Inflammatory macrophage treated with lipopolysaccharide for 4 hours (primary cell): Measurements from ENCODE around the gene UCK2.

Experiments
- DNase-seq: peaks from one replicate; pipeline ENCODE4 v3.0.0-alpha.2; 2020

UCK2 gene

DNA sequence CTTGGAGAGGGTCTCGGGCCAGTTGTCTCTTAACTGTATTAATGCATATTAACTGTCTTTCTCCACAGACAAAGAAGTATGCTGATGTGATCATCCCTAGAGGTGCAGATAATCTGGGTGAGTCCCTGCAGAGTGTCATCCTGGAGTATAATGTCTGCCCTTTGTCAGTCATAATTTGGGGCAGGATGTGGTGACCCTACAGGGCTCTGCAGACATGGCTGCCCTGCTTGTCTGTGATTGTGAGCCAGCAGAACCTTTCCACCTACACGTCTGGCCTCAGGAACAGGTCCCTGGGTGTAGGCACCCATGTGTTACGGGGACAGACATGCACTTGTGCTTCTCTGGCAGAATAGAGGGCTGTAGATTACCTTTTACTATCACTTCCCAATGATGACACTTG, 78.4 kb downstream of the UCK2 start:
- no peak for DNase-seq

DNA sequence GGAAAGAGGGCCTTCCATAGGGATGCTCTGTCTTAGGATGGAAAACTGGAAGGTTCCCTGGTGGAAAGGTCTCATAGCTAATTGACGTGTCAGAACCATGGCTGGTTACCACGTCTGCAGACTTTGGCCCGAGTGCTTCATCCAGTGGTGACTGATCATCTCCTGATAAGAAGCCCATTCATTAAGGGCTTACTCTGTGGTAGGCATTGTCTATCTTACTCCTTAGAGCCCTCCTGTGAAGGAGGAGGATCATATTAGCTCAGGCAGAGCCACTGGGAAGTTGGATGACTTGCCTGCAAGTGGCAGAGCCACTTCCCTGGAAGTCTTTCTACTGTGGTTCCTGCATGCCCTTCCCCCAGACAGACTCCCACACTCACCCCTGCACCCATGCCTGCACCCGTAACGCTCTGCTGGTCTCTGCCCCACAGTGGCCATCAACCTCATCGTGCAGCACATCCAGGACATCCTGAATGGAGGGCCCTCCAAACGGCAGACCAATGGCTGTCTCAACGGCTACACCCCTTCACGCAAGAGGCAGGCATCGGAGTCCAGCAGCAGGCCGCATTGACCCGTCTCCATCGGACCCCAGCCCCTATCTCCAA, 79.9 kb downstream of the UCK2 start:
- no peak for DNase-seq

DNA sequence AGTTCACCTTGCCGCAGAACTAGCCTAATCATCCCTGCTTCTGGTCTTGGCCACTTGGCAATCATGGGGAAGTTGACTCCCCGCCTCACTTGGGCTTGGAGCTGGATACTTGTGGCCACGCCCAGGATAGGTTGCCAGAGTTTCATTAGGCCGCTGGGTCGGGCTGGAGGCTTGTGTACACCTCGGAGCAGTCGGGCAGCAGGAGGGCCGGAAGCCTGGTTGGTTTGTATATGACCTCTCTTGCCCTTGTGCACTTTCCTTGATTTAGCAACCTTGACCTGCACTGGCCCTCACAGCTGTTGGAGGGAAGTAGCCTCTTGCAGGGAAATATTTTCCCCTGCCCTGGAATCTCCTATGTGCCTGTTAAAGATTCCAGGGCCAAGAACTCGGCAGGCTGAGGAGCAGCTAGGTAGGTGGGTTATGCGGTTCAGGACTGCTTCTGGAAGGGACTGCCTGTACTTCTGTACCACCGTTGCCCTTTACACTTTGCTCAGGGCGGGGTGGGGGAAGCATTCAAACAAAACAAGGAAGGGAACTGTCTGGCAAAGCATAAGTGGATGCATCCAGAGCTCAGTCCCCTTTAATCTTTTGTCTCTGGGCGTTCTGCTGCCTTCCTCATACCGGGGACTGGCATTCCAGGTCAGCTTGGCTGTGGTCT, 83.5 kb downstream of the UCK2 start:
- no peak for DNase-seq

DNA sequence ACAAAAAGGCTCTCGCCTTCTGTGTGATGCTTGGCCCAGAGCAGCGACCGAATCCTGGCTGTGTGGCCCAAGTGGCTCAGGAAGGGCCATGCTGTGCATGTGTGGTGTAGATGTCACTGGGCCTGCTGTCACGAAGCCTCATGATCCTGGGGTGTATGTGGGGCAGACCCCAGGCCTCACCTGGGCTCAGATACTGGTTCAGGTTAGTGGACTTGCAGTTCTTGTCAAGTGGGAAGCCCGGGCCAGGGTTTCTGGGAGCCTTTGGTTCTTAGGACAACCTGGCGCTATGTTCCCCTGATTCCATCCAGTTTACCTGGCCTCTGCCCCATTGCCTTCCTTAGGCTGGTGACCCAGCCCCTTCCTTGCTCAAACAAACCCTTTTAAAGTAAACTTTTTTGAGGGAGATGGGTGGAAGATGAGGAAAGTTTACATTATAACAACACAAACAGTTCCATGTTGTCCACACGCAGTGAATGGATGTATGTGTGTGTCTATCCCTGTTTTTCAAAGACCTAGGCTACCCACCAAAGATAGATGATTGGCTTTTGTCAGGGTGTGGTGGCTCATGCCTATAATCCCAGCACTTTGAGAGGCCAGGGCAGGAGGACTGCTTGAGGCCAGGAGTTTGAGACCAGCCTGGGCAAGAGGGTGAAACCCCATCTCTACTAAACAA, 84.3 kb downstream of the UCK2 start:
- DNase-seq = no peak

DNA sequence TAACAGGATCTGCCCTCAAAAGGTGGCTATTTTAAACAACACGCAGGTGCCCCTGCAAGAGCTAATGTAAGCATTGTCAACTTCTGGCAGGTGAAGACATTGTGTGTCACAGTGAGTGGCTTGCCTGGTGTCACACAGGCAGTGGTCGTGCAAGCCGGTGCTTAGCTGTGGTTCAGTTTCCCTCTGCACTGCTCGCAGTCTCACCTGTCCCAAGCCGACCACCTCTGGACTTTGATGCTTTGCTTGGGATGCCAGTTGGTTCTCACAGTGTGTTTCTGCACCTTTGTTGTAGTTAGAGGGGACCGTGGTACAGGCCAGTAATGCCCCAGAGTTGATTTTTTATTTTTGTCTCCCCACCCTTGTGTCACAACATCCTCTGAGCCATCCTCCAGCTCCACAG, 85.2 kb downstream of the UCK2 start:
- no peak for DNase-seq

DNA sequence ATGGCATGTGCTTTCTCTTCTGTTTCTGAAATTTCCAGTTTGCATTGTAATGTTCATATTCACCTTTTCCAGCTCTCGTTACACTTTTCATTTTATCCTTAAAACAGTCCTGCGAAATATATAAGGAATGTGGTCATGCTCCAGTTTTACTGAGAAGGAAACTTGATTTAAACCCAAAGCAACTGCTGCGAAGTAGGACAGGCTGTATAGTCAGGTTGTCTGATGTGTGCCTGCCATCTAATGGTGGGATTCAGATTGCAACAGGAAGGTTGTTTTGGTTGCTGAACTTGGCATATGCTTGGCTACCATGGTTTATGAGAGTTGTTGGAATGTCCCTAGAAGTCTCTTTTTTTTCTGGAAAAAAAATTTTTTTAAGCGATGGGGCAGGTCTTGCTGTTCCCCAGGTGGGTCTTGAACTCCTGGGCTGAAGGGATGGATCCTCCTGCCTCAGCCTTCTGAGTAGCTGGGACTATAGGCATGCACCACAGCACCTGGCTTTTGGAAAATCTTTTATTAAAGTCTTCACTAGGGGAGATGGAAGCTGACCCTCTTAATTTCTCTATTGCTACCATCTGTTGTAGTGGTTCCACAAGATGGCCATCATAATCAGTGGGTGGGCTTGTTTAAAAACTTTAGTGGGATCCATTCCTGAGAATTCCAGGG, 86.9 kb downstream of the UCK2 start:
- DNase-seq = peak; percentile 62

DNA sequence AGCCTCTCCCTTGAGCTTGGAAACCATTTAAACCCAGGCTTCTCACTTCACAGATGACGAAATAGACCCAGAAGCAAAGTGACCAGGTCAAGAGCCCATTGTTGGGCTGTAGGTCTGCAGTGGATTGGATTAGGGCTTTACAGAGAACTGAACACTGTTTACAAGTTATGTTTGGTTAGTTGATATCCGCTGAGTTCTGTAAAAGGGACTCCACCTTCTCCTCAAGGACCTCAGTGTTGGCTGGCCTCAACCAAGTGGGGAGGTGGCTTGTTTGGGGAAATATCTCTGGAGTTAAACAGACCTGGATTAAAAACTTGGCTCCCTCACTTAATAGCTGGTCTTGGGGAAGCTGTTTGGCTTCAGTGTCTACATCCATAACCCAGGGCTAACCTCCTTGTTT, 88.1 kb downstream of the UCK2 start:
- no peak for DNase-seq

DNA sequence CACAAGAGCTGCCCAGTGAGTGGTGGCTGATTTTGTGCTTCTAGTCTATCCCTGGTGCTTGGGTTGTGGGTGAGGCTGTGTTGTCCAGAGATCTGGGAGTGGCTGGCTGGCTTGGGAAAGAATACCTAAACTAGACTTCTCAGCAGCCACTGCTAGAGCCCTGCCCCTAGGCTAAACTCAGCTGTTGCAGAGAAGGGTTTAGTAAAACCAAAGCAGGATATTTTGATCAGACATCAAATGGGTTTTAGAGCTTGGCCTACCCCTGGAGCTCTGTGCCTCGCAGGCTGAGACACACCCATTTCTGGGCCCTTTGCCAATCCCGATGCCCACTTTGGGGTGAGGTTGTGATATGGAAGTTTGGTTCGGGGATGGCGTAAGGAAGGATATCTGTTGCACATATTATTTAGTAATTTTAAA, 88.5 kb downstream of the UCK2 start:
- DNase-seq = peak; percentile 3

DNA sequence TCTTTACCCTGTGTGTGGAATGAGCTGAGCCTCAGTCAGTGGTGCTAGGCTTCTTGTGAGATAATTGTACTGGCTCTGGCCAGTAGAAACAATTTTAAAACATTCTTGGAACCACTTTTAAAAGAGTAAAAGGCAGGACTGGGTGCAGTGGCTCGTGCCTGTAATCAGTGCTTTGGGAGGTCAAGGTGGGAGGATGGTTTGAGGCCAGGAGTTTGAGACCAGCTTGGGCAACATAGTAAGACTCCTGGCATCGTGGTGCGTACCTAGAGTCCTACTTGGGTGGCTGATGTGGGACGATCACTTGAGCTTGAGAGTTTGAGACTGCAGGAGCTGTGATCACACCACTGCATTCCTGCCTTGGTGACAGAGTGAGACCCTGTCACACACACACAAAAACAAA, 89.8 kb downstream of the UCK2 start:
- DNase-seq = no peak

DNA sequence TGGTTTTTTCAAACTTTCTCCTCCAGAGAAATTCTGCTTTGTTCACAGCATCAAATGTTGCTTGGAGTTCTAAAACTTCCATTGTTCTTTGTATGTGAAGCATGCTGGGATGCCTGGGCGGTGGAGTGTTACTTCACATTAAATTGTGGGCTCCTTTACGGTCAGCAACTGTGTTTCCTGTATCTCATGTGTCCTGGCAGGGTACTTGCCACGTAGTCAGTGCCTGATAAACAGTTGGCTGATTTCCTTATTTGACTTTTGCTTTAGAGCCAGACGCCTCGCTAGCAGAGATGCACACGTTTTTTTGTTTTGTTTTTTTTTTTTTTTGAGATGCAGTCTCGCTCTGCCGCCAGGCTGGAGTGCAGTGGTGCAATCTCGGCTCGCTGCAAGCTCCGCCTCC, 96.7 kb downstream of the UCK2 start:
- DNase-seq = no peak

DNA sequence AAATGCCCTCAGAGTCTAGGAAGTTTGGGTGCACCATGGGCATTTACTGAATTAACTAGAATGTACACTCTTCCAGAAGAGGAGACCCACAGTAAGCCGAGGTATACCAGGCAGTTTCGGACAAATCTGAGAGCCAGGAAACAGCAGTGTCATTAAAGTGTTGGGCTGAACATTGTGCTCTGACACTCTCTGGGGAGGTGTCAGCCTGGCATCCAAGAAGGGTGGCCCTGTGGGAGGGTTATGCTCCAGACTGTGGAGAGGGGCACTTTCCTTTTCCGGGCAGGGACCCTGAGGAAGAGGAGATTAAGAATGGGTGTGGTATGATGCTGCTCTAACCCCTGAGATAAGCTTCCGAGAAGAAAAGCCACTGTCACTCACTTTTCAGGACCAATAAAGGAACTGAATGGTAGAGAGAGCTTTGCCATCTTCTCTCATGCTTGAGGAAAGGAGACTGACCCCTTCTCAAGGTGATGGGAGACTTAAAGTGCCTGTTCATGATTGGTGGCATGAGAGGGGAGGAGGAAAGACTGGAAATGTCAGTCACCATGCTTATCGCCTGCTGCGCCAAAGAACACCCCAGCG, 98.2 kb downstream of the UCK2 start:
- no peak for DNase-seq

DNA sequence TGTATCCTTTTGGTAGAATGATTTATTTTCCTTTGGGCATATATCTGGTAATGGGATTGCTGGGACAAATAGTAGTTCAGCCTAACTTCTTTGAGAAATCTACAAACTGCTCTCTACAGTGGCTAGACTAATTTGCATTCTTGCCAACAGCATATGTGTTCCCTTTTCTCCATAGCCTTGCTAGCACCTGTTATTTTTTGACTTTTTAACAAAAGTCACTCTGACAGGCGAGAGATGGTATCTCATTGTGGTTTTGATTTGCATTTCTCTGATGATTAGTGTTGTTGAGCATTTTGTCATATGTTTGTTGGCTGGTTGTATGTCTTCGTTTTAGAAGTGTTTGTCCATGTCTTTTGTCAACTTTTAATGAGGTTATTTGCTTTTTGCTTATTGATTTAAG, 99.8 kb downstream of the UCK2 start:
- DNase-seq = no peak

DNA sequence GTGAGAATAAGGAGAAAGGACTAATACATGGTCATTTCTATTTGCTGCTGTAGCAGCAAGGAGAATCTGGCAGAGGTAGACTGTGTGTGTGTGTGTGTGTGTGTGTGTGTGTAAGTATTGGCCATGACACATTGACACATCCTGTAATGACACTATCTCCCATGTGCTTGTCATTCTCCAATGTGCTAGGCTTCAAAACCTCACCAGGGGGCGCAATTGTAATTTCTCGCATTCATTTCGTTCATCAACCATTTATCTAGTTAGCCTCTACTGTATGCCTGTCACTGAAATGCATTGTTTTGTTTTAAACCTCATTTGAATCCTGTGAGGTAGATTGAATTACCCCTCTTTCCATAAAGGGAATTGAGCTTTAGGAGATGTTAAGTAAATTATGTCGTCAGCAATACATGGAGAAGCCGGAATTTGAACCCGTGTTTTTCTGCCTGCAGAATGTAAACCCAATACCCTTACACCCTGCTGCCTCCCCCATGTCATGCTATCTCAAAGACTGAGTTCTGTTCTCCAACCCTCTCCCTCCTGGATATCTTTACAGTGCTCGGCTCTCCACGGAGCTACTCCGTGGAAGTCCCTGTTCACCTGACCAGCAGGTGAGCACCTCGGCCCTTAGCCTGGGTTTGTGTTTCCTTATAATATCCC, 100.8 kb downstream of the UCK2 start:
- DNase-seq = peak; percentile 53

DNA sequence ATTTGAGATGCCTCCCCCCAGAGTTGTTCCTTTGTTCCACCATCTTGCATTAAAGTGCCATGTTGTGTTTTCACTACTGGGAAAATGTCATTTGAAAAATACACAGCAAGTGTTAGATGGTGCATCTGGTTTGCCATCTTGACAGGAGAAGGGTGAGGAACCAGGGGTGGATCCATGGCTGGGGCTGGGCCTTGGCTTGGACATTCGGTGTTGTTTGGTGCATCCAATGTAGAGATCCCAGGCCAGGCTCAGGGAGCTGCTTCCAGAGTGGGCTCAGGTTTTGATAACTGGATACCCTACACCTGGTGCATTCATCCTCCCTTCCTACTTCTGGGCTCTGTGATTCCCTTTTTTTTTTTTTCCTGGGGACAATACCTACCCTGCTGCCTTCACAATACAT, 103.5 kb downstream of the UCK2 start:
- DNase-seq = no peak

DNA sequence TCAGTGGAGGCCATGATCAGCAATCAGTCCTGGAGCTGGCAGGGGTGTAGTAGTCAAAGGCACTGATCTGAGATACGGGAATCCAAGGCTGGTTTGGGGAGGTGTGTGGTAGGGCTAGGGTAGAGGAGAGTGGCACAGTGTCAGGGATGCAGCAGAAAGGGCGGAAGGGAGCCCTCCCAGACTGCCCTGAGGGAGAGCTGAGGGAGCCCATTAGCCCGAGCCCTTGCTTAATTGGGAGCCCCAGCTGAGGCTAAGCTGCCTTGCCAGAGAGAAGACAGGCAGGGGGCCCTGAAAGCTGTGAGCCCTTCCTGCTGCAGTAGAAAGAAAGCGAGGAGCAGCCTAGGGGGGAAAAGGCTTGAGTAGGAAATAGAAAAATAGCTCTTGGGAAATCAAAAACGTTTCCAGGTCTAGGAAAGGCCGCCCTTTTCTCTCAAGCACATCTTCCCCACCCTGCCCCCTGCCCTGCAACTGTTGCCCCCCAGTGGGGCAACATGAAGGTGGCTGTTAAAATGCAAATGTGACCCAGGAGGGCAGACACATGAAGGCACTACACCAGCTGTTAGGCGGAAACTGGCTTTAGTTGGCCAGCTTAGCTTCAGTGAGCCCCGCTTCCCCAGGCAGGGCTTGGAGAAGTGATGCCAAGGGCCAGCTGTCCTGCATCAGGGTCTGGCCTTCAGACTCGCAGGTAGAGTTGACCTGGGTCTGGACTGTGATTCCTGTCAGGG, 106.2 kb downstream of the UCK2 start:
- no peak for DNase-seq

DNA sequence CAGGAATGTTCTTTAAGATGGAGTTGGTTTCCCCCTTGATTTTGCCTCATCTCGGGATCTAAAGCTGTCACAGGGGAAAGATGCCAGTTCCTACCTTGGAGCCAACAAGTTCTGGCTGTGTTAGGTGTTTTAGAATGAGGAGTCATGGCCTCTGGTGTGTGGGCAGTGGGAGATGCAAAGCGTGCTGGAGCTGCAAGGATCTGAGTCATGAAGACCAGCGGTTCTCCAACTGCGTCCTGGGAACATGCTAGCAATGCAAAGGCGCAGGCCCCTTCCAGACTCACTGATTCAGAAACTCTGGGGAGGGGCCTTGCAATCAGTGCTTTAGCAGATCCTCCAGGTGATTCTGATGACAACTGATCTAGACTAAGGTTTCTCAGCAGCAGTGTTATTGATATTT, 109.1 kb downstream of the UCK2 start:
- no peak for DNase-seq

DNA sequence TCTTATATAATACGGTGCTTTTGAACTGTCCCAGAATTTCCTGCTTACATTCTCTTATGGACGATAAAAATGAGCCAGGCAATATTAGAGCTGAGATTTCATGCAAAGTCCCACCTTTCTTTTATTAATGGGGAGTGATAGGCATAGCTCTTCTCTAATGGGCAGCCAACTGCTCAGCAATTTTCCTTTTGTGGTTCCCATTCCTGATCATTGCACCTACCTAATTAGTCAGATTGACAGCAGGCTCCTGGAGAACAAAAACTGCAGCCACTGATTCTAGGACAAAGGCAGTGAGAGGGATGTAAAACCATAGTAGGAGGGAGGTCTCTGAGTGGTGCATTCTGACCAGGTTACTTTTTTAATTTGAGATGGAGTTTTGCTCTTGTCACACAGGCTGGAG, 110.4 kb downstream of the UCK2 start:
- no peak for DNase-seq

DNA sequence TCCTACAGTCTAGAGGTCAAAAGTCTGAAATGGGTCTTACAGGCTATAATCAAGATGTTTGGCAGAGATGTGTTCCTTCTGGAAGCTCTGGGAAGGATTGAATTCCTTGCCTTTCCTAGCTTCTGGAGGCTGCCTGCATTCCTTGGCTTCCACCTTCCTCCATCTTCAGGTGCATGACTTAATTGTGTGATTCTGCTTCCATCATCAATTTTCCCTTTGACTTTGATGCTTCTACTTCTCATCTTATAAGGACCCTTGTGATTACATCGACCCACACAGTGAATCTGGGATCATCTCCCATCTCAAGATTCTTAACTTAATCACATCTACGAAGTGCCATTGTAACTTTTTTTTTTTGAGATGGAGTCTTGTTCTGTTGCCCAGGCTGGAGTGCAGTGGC, 111.4 kb downstream of the UCK2 start:
- DNase-seq = no peak

DNA sequence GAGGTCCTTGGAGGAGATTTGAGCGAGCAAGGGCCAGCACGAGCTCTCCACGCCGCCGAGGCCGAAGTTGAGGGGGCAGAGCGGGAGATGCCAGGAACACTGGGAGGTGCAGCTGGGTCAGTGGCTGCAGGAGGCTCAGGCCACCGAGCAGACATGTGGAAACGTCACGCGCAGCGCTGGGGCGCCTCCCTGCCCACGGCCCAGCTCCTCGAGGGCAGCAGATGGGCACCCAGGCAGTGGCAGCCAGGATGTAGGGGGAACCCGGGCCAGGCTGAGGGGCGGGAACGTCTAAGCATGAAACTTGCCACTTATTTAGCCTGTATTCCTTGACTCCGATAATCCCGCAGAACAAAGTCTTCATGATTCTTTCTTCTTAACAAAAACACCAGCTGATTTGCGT, 114.1 kb downstream of the UCK2 start:
- no peak for DNase-seq

DNA sequence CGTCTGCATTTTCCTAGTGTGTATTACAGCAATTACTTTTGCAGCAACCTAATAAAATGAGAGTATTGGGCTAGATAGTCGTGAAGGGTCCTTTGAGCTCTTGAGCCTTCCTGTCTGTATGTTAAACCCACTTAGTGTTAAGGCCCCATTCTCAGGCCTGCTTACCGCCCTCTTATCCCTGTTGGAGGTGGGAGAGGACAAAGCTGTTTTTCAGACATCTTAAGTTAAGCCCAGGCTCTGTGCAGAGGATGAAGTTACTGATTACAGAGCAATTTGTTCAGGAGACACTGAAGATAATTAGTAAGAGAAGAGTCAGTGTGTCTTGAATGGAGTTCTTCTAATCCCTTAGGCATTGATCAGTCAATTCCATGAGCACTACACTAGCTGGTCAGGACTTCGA, 114.6 kb downstream of the UCK2 start:
- DNase-seq = no peak

DNA sequence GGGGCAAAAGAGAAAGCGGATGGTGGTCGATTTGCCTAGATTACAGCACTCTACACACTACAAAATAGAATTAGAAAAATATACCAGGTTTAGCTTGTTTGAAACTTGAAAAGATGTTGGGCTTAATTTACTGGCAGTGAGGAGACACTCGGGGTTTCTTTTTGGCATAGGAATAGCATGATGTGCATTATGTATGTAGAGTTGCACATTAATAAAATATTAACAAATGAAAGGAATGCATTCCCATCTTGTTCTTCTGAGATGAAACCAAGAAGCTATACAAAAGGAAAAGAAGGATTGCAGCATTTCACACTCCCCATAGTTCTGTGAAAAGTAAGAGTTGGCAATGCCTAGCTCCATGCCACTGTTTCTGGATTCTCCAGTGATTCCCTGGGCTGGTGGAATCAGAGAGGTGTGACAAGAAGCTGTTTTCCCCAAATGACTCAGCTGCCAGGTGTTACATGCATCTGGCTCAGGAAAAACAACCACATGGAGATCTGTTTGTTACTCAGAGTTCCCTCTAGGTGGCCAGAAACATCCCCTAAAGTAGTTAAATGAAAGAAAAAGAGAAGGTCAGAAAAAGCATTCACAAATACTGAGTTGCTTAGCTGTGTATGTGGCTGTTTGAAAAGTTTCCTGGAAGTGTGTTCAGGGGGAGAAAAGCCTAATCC, 115.6 kb downstream of the UCK2 start:
- DNase-seq = no peak

DNA sequence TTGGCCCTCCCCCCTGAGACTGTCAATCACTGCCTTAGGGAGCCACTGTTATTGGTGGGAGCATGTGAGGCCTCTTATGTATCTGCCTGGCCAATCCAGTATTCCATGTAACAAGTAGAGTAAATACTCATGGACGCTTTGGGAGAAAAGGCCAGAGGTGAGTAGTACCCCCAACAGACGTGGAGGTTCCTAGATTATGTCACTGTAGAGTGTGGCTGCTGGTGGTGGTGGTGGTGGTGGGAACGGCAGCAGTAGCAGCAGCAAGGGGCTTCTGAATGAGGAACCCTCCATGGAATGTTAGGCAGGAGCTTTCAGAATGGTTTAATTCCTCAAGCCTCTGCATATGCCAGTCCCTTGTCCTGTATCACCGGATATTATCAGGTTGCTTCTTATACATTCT, 118.5 kb downstream of the UCK2 start:
- no peak for DNase-seq
